Activated T-cell treated with anti-CD3 and anti-CD28 coated beads, Interleukin-2, amount 50 U/mL, for 1 hour (primary cell): ENCODE data around the gene ING1.
"Not testable (repeated sequence)": the region's sequence is repeated elsewhere in the genome, so short reads cannot be mapped to it uniquely, and the experiment has no call there.

Experiments used
- DNase-seq: peaks from one replicate; pipeline ENCODE4 v3.0.0-alpha.2; 2020

ING1 gene

DNA sequence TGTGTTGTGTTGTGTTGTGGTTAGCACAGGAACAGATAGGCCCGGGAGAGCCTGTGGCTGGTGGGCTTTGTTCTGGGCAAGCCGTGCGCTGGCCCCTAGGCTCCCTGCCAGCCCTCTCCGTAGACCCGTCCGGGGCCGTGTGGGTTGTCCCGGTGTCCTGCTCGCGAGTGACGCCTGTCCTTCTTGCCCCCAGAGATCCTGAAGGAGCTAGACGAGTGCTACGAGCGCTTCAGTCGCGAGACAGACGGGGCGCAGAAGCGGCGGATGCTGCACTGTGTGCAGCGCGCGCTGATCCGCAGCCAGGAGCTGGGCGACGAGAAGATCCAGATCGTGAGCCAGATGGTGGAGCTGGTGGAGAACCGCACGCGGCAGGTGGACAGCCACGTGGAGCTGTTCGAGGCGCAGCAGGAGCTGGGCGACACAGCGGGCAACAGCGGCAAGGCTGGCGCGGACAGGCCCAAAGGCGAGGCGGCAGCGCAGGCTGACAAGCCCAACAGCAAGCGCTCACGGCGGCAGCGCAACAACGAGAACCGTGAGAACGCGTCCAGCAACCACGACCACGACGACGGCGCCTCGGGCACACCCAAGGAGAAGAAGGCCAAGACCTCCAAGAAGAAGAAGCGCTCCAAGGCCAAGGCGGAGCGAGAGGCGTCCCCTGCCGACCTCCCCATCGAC lies 5.7 kb downstream of the ING1 start:
- DNase-seq: no peak

DNA sequence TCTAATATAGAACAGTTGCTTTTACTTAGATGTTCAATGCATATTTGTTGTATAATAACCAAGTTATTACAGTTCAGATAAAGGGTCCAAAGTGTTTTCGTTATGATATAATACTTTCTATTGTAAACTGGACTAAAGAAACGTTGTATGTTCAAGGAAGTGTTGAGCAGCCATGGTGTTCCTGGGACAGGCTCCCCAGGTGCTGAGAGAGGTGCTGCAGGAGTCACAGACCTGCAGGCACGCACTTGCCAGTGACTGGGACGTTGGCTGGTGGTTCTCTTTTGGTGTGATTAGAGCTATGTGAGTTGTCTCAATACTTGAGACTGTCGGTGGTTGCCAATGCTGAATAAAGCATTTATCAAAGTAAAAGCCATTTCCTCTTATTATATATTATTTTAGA lies 9.5 kb downstream of the ING1 start:
- no peak for DNase-seq

- no peak for DNase-seq
These were observed 10.1 kb downstream of the ING1 start for GRCh38 chr13:110723598-110723997.

GRCh38 chr13:110726153-110726552 lies 12.7 kb downstream of the ING1 start:
- DNase-seq: not testable (repeated sequence)

GRCh38 chr13:110726726-110727125 lies 13.2 kb downstream of the ING1 start:
- DNase-seq: peak; percentile 42

- no peak for DNase-seq
These were observed 17.6 kb downstream of the ING1 start for GRCh38 chr13:110731072-110731471.

DNA sequence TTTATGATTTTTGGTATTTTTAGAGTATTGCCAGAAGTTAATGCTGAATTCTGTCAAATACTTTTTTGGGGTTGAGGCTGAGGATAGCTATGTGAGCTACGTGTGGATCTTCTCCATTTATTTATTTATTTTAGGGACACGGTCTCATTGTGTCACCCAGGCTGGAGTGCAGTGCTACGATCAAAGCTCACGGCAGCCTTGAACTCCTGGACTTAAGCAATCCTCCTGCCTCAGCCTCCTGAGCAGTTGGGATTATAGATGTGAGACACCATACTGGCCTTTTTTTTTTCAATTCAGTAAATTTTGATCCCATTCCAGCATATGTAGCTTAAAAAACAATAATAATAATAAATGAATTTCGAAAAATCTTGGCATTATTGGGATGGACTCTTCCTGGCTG lies 21.1 kb downstream of the ING1 start:
- DNase-seq: no peak

GRCh38 chr13:110737555-110737954 lies 24.1 kb downstream of the ING1 start:
- no peak for DNase-seq

GRCh38 chr13:110743687-110744086 lies 30.2 kb downstream of the ING1 start:
- DNase-seq: no peak

- DNase-seq: no peak
These were observed 32.9 kb downstream of the ING1 start for GRCh38 chr13:110746438-110746837.

DNA sequence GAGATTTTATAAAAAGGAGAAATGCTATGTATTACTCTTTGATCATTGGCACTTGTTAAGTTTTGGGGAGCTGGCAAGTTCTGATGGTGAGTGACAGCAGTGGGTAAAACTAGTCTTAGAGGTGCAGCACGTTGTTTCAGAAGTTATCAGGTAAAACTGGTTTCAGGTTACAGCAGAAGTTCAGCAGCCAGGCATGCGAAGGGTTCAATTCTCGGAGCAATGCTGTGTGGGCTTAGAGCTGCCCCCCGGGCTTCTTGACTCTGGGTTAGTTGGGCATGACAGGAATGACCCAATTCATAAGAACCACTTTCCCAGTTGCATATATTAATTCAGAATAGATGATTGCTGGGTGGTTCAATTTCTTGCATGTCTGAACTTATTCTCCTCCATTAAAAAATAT lies 34.8 kb downstream of the ING1 start:
- no peak for DNase-seq

DNA sequence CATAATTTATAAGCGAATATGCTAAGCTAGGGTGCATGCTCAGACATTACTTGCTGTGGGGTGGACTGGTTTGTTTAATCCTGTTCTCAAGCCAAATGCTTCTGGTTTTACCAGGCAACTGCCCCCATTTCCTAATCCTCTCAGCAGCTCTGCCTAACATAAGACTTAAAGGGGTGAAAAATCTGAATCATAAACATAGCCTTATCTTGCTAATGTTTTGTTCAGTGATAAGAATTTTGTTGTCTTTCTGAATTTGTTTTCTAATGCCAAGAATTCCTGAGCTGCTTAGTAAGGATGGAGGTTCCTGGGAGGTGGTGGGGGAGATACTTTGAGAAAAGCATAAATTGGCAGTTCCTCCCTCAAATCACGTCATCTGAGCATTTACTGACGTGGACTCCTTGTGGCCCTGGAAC lies 42.7 kb downstream of the ING1 start:
- no peak for DNase-seq

DNA sequence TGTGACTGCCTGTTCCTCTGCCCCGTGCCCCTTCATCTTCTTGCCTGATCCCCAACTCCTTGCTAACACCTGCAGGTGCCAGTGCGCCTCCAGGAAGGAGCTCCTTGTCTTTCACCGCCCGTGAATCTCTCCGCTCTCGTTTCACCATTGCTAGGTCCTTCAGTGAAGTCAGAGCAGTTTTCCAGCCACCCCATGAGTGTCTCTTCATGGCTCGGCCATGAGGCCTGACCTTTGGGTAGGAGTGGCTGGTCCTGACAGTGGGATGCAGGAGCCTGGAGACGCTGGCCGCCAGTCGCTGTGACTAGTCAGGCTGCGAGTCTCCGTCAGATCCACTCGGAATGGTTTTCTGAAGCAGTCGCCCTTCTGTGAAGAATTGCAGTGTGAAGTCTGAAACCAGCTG lies 43.8 kb downstream of the ING1 start:
- DNase-seq: no peak

- no peak for DNase-seq
These were observed 44.8 kb downstream of the ING1 start for GRCh38 chr13:110758195-110758805.

GRCh38 chr13:110759710-110760109 lies 46.2 kb downstream of the ING1 start:
- no peak for DNase-seq

GRCh38 chr13:110760611-110761010 lies 47.1 kb downstream of the ING1 start:
- no peak for DNase-seq

- DNase-seq: no peak
These were observed 53.4 kb downstream of the ING1 start for GRCh38 chr13:110766671-110767430.

GRCh38 chr13:110767476-110767875 lies 54.0 kb downstream of the ING1 start:
- DNase-seq: no peak

DNA sequence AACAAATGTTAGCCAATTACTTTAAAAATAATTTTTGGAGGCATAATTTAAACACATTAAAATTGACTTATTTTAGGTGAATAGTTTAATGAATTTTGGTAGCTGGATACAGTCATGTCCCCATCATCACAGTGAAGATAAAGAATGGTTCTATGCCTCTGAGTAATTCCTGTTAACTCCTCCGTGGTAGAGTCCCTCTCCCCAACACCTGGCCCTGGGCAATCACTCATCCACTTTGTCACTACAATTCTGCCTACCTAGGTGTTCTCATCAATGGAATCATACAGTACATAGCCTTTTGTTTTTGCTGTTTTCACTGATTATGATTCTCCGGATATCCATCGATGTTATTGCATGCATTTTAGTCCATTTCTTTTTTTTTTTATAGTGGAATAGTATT lies 55.6 kb downstream of the ING1 start:
- no peak for DNase-seq

DNA sequence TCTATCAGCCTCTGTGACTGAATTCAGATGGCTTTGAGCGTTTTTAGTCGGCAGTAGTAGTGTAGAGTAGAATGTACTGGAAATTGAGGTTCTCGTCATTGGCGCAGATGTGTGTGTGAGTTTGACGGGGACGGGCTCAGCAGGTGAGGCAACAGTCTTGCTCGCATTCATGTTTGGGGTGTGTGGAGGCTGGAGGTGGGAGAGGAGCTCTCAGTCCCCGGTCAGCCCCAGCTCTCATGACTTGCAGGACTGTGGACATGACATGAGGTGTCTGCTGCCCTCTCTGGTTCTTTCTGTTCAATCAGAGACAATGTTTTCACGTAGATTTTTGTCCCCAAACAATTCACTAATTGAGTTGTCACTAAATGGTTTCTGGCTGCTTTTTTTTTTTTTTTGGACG lies 57.2 kb downstream of the ING1 start:
- DNase-seq: no peak

DNA sequence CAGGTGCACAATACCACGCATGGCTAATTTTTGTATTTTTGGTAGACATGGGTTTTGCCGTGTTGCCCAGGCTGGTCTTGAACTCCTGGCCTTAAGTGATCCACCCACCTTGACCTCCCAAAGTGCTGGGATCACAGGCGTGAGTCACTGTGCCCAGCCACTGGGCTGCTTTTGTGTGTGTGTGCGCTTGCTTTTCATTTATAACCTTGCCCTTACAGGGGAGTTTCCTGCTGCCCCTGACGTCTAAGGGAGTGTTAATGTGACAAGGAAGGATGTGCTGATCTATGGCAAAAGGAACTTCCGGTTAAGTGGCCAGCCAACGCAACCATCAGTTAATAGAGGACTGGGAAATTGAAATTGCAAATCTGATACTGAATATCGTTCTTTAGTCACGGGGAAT lies 57.7 kb downstream of the ING1 start:
- DNase-seq: no peak

DNA sequence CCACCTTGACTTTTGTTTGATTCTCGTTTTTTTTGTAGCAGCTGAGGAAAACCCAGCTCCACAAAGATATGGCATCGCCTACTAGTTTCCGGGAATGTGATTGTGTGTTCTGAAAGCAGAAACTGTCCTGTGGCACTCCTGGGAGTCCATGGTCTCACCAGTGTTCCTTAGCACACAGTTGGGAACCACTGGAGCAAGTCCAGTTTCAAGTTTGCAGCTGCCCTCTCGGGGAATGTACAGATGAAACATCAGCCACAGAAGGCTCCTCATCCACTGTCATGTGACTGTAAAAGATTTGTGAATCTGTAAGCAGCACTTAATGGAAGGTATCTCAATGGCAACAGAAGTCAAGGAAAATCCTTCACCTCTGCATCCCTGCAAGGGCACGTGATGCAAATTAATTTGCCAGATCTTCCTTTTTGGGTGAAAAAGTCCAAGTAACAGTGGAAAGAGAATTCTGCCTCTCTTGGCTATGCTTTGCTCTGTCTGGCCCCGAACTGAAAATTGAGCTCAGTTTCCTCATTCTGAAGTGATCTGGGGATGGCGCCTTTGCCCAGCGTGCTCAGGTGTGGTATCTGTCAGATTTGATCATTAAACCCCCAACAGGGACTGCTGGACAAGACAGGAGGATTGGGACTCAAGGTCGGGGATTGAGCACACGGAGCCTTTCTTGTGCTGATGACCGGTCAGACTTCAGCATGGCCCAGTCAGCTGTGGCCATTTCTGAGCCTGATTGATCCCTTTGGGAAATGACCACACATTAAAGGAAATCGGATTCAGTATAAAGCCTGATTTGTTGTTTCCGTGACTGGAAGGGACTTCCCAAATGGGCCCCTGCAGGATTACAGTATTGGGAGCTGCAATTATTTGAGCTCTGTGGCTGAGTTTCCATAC lies 58.8 kb downstream of the ING1 start:
- no peak for DNase-seq
